B cell (primary cell): ENCODE measurements around the gene RER1. TPM values are rescaled to one million over a fixed set of nuclear protein-coding genes. Genes with fewer than 3 reads are reported as not detected.

Source experiments
- ATAC-seq: fragments of 200-7000 bp; cut with Tn5 transposase; one replicate; pipeline ENCODE4 v1.10.0; 2021; ENCODE audit warnings: low read depth, mild to moderate bottlenecking, moderate number of reproducible peaks, moderate library complexity
- CTCF ChIA-PET: fragments of 350-600 bp; sonication (Branson Sonifier 250); formaldehyde crosslinking; loops from one replicate; lab custom pipeline; 2021; ENCODE audit warnings: antibody characterized with exemption, inconsistent platforms; lab: Charles Lee
- POLR2A ChIA-PET: fragments of 350-600 bp; sonication (Branson Sonifier 250); formaldehyde crosslinking; loops from one replicate; lab custom pipeline; 2021; ENCODE audit warnings: antibody characterized with exemption; lab: Charles Lee
- DNase-seq: peaks from one replicate; pipeline ENCODE4 v3.0.0; 2013
- H2AFZ ChIP-seq: 2 replicates; pipeline ENCODE4 v1.6.1; 2012; ENCODE audit warnings: mild to moderate bottlenecking, low read depth, low read length; ENCODE audit not compliant: insufficient read depth, poor library complexity, severe bottlenecking
- H3K27ac ChIP-seq, 2 donors: 1 replicate in 1 of 2; 2 replicates in 1 of 2; pipeline ENCODE4 v1.5.1; 2012 to 2013; ENCODE audit warnings: low read length in 2 of 2, mild to moderate bottlenecking in 2 of 2, moderate library complexity in 1 of 2
- H3K27me3 ChIP-seq, 4 experiments: fragments of 200-600 bp in 1 of 4; sonication (generic) in 1 of 4; replicated peaks in 1 of 4; 1 replicate in 2 of 4; 2 replicates in 2 of 4; pipeline versions ENCODE4 v1.6.1 to v1.7.0; 2013 to 2016; ENCODE audit warnings: low read length in 3 of 4, mild to moderate bottlenecking in 2 of 4, mixed read lengths in 1 of 4, moderate library complexity in 1 of 4; ENCODE audit not compliant: insufficient read depth in 4 of 4, control insufficient read depth in 3 of 4; ENCODE audit errors: control extremely low read depth in 1 of 4
- H3K36me3 ChIP-seq, 2 experiments: replicated peaks in 1 of 2; 1 replicate in 1 of 2; 2 replicates in 1 of 2; pipeline versions ENCODE4 v1.6.1 to v1.7.1; 2013; ENCODE audit warnings: low read length in 1 of 2; ENCODE audit not compliant: insufficient read depth in 2 of 2, control insufficient read depth in 1 of 2; ENCODE audit errors: control extremely low read depth in 1 of 2, extremely low read depth in 1 of 2
- H3K4me1 ChIP-seq, 2 donors: fragments of 200-600 bp in 1 of 2; sonication (generic) in 1 of 2; 1 replicate in 1 of 2; 2 replicates in 1 of 2; pipeline versions ENCODE4 v1.5.1 to v1.6.1; 2013 to 2017; ENCODE audit warnings: low read length in 2 of 2; ENCODE audit not compliant: control insufficient read depth in 2 of 2, insufficient read depth in 2 of 2
- H3K4me2 ChIP-seq: replicated peaks from 2 replicates; pipeline ENCODE3; 2012; ENCODE audit warnings: mild to moderate bottlenecking, low read depth, low read length; ENCODE audit not compliant: poor library complexity, severe bottlenecking
- H3K4me3 ChIP-seq, 5 experiments: fragments of 200-600 bp in 1 of 5; sonication (generic) in 1 of 5; 1 replicate in 3 of 5; 2 replicates in 2 of 5; pipeline versions ENCODE4 v1.5.1 to v1.7.0; 2011 to 2016; ENCODE audit warnings: low read length in 4 of 5, mild to moderate bottlenecking in 4 of 5, low read depth in 2 of 5, control low read depth in 1 of 5, moderate library complexity in 1 of 5; ENCODE audit not compliant: insufficient read depth in 1 of 5; ENCODE audit errors: control extremely low read depth in 1 of 5, extremely low read depth in 1 of 5
- H3K79me2 ChIP-seq: fragments of 200-600 bp; sonication (generic); one replicate; pipeline ENCODE4 v1.6.0; 2016; ENCODE audit warnings: low read length; ENCODE audit not compliant: control insufficient read depth, insufficient read depth
- H3K9ac ChIP-seq: fragments of 200-600 bp; sonication (generic); 2 replicates; pipeline ENCODE4 v1.6.1; 2017; ENCODE audit warnings: mild to moderate bottlenecking, low read length, moderate library complexity
- H3K9me3 ChIP-seq, 3 donors: one replicate each; pipeline versions ENCODE4 v1.6.1 to v1.7.1; 2013; ENCODE audit warnings: low read length in 2 of 3; ENCODE audit not compliant: control insufficient read depth in 2 of 3, insufficient read depth in 1 of 3; ENCODE audit errors: control extremely low read depth in 1 of 3
- H4K20me1 ChIP-seq: 2 replicates; pipeline ENCODE4 v1.6.0; 2012; ENCODE audit warnings: mild to moderate bottlenecking, low read length; ENCODE audit not compliant: insufficient read depth, control insufficient read depth, poor library complexity, severe bottlenecking
- H3K27ac Mint-ChIP-seq: one replicate; pipeline ENCODE4 v1.8.0; 2021; ENCODE audit warnings: mixed read lengths
- H3K27me3 Mint-ChIP-seq: one replicate; pipeline ENCODE4 v1.8.0; 2021; ENCODE audit warnings: mixed read lengths
- H3K4me1 Mint-ChIP-seq: one replicate; pipeline ENCODE4 v1.8.0; 2021; ENCODE audit warnings: mixed read lengths
- H3K4me3 Mint-ChIP-seq: one replicate; pipeline ENCODE4 v1.8.0; 2021; ENCODE audit warnings: mixed read lengths
- H3K9me3 Mint-ChIP-seq: one replicate; pipeline ENCODE4 v1.8.0; 2022; ENCODE audit warnings: mixed read lengths; ENCODE audit not compliant: insufficient read depth
- EZH2 ChIP-seq: IDR thresholded peaks from 2 replicates; pipeline ENCODE4 v1.6.1; 2012; ENCODE audit warnings: borderline replicate concordance, low read depth, mild to moderate bottlenecking, moderate library complexity, low read length; ENCODE audit not compliant: insufficient read depth, poor library complexity, severe bottlenecking
- WGBS: methylation state at CpG from one replicate; pipeline ENCODE4 v1.1.5; 2013; ENCODE audit warnings: missing lambda C conversion rate; ENCODE audit not compliant: insufficient coverage; 5-methylcytosine and 5-hydroxymethylcytosine counted together
- intact Hi-C: fragments of 100-400 bp; cut with micrococcal nuclease; formaldehyde crosslinking; loops from one replicate; pipeline ENCODE4 v1.10.0; 2022
- polyA plus RNA-seq: library from polyadenylated mRNA; depleted of rRNA; stranded (reverse); fragments of >200 nt; gene quantifications from 2 replicates; pipeline ENCODE4 v1.2.3, GENCODE V29; 2012
- total RNA-seq, 2 donors: library from RNA; stranded (reverse); fragments of 120-200 nt in 1 of 2; gene quantifications; 1 replicate in 1 of 2; 2 replicates in 1 of 2; pipeline versions ENCODE4 v1.2.3 to v1.2.4, GENCODE V29; 2013 to 2022
- TF ChIP-seq, protein P1 (sequence below): fragments of 200-600 bp; IDR thresholded peaks from one replicate; pipeline ENCODE4 v1.8.0; 2022; ENCODE audit warnings: antibody characterized with exemption, mild to moderate bottlenecking

RER1 gene
- total and polyA plus RNA-seq, 2 donors (not counting 1 experiment from before 2014, with no cell fraction given) = 78.5 to 118 TPM

DNA sequence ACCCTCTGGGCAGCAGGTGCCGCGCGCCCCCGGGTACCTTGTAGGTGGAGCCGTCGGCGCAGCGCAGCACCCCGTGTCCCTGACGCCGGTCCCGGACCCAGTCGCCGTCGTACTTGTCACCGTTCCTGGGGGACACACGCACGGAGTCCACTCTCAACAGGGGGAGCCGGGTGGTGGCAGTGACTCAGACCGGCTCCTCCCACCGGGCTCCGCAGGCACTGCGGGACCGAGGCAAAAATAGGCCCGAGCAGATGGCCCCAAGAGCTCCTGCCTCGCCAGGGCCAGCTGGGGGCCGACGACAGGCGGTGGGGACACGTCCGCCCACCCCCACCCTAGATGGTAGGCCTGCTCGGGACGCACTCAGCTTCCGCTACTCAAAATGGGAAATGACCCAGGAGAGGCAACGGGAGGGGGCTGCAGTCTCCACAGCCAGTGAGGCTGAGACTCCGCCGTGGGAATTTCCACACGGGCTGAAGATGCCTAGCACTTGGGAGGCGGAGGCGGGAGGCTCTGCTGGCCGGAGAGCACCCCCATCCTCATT, 6.6 kb upstream of the RER1 start:
- Histone ChIP-seq H3K9me3 (no peaks in the 10 kb centered on the region), H2AFZ (no peak overlapping the region), H3K4me2 (no peak overlapping the region), H3K4me1 (peaks cover 14 to 37% of the 10 kb centered on the region in 2 donors), H4K20me1 (no peaks in the 10 kb centered on the region), H3K27me3 (no peaks in the 10 kb centered on the region), H3K4me3 (no peak overlapping the region), H3K36me3 (no peaks in the 10 kb centered on the region), H3K79me2 (peaks cover 5% of the 10 kb centered on the region), H3K9ac (no peak overlapping the region), H3K27ac (no peak overlapping the region)
- intact Hi-C loops = loop anchor here (5.0 kb wide), 1 partner anchor 253 kb away; no protein-coding TSS in a partner anchor
- Mint-ChIP-seq H3K27me3 (no peaks in the 10 kb centered on the region), H3K27ac (no peak overlapping the region), H3K9me3 (no peaks in the 10 kb centered on the region), H3K4me1 (peaks cover 21% of the 10 kb centered on the region), H3K4me3 (no peak overlapping the region)
- TF ChIP-seq, protein P1, sequence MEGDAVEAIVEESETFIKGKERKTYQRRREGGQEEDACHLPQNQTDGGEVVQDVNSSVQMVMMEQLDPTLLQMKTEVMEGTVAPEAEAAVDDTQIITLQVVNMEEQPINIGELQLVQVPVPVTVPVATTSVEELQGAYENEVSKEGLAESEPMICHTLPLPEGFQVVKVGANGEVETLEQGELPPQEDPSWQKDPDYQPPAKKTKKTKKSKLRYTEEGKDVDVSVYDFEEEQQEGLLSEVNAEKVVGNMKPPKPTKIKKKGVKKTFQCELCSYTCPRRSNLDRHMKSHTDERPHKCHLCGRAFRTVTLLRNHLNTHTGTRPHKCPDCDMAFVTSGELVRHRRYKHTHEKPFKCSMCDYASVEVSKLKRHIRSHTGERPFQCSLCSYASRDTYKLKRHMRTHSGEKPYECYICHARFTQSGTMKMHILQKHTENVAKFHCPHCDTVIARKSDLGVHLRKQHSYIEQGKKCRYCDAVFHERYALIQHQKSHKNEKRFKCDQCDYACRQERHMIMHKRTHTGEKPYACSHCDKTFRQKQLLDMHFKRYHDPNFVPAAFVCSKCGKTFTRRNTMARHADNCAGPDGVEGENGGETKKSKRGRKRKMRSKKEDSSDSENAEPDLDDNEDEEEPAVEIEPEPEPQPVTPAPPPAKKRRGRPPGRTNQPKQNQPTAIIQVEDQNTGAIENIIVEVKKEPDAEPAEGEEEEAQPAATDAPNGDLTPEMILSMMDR = no peak
- no peak for TF ChIP-seq EZH2
- no peak for DNase-seq
- ChIA-PET POLR2A (no interaction called here), CTCF (interaction anchor here (12.5 kb wide), 1 partner anchor 191 kb away, joined by 295 read pairs; the partner anchor contains the start of gene FAAP20)
- no peak for ATAC-seq
- WGBS = 90% methylated on average over 38 of the region's 41 CpGs

DNA sequence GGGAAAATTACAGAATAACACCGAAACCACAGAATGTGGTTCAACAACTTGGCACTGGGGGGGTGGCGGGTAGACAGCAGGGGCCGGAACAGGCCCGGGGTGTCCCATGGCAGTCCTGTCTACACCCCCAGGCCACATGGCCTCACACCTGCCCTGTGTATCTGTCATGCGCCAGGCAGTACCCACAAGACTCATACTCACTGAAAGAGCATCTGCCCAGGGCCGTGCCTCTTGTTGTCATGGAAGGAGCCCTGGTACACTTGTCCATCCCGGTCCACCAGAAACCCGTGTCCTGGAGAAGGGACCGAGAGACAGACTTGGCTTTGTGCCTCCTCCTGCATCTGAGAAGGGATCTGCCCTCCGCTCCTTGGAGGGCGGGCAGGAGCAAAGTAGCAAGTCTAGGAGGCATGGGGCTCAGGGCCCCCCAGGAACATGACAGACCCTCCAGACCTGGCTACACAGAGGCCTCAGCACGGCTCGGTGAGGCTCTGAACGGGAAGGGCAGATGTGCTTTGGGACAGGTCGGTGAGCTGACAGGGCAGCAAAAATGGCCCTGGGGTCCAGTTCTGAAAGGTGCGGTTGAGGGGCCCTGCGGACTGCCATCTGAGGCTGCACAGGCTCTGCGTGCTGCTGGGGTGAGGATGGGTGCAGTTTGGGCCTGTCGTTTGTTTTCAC, 5.9 kb upstream of the RER1 start:
- DNase-seq = no peak
- intact Hi-C loops = no loop called here
- Histone ChIP-seq H2AFZ (no peak overlapping the region), H4K20me1 (no peaks in the 10 kb centered on the region), H3K79me2 (peaks cover 12% of the 10 kb centered on the region), H3K4me1 (peaks cover 17 to 40% of the 10 kb centered on the region in 2 donors), H3K36me3 (no peaks in the 10 kb centered on the region), H3K4me2 (no peak overlapping the region), H3K27ac (no peak overlapping the region), H3K27me3 (no peaks in the 10 kb centered on the region), H3K4me3 (no peak overlapping the region), H3K9ac (no peak overlapping the region), H3K9me3 (no peaks in the 10 kb centered on the region)
- H3K27me3 Mint-ChIP-seq = no peaks in the 10 kb centered on the region
- no peak overlapping the region for H3K4me3 Mint-ChIP-seq
- TF ChIP-seq EZH2 = no peak
- TF ChIP-seq, protein P1 = no peak
- ChIA-PET POLR2A (no interaction called here), CTCF (interaction anchor here (0.9 to 12.5 kb wide), 2 partner anchors 191 to 341 kb away, joined by 3 to 295 read pairs; partner anchors contain the start of gene FAAP20)
- H3K4me1 Mint-ChIP-seq = peaks cover 20% of the 10 kb centered on the region
- no peak for ATAC-seq
- H3K27ac Mint-ChIP-seq = no peak overlapping the region
- H3K9me3 Mint-ChIP-seq = no peaks in the 10 kb centered on the region
- 93% methylated on average over 18 of the region's 19 CpGs for WGBS
